Measurements from ENCODE around the gene PSMC3. TPM values are rescaled to one million over a fixed set of nuclear protein-coding genes. Genes with fewer than 3 reads are reported as not detected.

The PSMC3 gene
- total RNA-seq, 3 donors from 2014 or later = 70.7 to 115 (median 91.0) TPM

DNA sequence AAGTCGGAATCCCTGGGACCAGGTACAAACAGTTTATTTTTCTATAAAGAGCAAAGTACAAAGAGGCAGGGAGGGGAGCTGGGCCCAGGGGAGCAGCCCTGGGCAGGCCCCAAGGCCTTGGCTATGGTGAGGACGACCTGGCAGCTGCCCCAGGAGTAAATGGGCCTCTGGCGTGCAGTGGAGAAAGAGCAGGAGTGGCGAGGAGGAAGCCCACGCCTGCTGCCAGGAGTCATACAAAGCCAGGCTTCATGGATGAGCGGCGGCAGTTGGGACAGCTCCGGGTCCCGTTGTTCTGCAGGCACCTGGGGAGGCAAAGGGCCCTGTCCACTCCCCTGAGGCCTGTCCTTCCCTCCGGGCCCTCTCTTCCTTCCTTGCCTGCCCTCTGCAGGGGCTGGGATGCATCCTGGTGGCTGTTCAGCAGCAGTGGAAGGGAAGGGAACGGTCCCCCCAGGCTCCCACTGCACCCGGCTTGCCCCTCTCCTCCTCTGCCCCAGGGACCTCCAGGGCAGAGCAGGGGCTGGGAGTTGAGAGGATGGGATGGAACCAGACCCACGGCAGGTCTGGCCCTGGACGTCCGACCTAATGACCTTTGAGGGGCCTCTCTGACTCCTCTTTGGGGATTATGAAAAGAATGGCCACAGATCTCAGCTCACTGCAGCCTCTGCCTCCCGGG is 11.6 kb upstream of the PSMC3 start:
- H3K36me3 ChIP-seq (ENCODE audit: low read depth) = no peaks in the 10 kb centered on the region
- TF ChIP-seq, protein P1, sequence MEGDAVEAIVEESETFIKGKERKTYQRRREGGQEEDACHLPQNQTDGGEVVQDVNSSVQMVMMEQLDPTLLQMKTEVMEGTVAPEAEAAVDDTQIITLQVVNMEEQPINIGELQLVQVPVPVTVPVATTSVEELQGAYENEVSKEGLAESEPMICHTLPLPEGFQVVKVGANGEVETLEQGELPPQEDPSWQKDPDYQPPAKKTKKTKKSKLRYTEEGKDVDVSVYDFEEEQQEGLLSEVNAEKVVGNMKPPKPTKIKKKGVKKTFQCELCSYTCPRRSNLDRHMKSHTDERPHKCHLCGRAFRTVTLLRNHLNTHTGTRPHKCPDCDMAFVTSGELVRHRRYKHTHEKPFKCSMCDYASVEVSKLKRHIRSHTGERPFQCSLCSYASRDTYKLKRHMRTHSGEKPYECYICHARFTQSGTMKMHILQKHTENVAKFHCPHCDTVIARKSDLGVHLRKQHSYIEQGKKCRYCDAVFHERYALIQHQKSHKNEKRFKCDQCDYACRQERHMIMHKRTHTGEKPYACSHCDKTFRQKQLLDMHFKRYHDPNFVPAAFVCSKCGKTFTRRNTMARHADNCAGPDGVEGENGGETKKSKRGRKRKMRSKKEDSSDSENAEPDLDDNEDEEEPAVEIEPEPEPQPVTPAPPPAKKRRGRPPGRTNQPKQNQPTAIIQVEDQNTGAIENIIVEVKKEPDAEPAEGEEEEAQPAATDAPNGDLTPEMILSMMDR (IDR thresholded peaks at IDR 0.05) = no peak
- H3K9me3 ChIP-seq = no peaks in the 10 kb centered on the region
- no peak overlapping the region for H3K4me3 ChIP-seq
- DNase-seq = peak in 2 of 3 donors; percentile 45 to 48
- peaks cover 5% of the 10 kb centered on the region for H3K4me1 ChIP-seq (ENCODE audit: low read depth)
- intact Hi-C loops (cut with DNase I, micrococcal nuclease) = no loop called here
- peak; percentile 68 for ATAC-seq

DNA sequence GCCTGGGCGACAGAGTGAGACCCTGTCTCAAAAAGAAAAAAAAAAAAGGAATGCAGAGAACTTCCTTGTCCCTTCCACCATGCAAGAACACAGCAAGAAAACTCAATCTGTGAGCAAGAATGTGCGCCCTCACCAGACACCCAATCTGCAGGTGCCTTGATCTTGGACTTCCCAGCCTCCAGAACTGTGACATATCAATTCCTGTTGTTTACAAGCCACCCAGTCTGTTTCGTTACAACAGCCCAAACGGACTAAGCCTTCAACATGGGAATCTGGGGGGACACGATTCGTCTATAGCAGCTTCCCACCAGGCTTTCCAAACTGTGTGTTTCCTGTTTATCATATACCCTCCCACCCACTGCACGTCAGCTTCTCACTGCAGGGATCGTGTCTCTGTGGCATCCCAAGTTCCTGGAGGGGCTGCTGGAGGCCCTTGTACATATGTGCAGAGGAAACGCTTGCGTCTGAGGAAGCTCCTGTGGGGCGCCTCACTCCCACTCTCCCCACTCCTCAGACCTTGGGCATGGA is 11.0 kb upstream of the PSMC3 start:
- intact Hi-C loops (cut with DNase I, micrococcal nuclease) = no loop called here
- Histone ChIP-seq H3K4me3 (no peak overlapping the region), H3K36me3 (ENCODE audit: low read depth) (no peaks in the 10 kb centered on the region), H3K9me3 (no peaks in the 10 kb centered on the region), H3K4me1 (ENCODE audit: low read depth) (peaks cover 5% of the 10 kb centered on the region)
- DNase-seq (no peak), ATAC-seq (no peak)
- TF ChIP-seq, protein P1 (IDR thresholded peaks at IDR 0.05) = no peak

DNA sequence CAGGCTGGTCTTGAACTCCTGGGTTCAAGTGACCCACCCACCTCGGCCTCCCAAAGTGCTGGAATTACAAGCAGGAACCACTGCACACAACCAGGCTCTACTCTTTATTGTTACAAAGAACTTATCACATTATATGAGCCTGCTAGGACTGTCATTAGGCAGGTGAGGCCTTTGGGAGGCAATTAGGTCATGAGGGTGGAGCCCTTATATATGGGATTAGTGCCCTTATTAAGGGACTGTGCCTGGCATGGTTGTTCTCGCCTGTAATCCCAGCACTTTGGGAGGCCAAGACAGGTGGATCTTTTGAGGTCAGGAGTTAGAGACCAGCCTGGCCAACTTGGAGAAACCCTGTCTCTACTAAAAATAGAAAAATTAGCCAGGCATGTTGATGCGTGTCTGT is 10.5 kb upstream of the PSMC3 start:
- Histone ChIP-seq H3K36me3 (ENCODE audit: low read depth) (no peaks in the 10 kb centered on the region), H3K4me3 (no peak overlapping the region), H3K4me1 (ENCODE audit: low read depth) (peaks cover 5% of the 10 kb centered on the region), H3K9me3 (no peaks in the 10 kb centered on the region)
- intact Hi-C loops (cut with DNase I, micrococcal nuclease) = no loop called here
- DNase-seq (no peak), ATAC-seq (no peak)
- TF ChIP-seq, protein P1 (IDR thresholded peaks at IDR 0.05) = no peak

DNA sequence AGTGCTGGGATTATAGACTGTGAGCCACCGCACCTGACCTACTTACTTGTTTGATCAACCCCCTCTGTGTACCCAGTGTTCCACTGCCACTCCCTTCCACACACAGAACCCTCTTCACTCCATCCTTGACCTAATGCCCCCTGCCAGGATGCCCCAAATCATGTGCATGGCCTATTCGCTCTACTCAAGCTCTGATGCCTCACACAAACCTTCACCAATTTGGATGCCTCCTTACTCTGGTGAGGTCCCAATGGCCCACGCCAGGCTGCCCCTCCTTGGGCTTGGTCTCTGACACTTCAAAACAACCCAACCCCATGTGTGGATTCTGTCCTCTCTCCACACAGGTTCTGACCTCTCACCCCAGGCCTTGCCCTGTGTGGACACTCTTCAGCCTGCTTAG is 9.4 kb upstream of the PSMC3 start:
- TF ChIP-seq, protein P1 (IDR thresholded peaks at IDR 0.05) = no peak

DNA sequence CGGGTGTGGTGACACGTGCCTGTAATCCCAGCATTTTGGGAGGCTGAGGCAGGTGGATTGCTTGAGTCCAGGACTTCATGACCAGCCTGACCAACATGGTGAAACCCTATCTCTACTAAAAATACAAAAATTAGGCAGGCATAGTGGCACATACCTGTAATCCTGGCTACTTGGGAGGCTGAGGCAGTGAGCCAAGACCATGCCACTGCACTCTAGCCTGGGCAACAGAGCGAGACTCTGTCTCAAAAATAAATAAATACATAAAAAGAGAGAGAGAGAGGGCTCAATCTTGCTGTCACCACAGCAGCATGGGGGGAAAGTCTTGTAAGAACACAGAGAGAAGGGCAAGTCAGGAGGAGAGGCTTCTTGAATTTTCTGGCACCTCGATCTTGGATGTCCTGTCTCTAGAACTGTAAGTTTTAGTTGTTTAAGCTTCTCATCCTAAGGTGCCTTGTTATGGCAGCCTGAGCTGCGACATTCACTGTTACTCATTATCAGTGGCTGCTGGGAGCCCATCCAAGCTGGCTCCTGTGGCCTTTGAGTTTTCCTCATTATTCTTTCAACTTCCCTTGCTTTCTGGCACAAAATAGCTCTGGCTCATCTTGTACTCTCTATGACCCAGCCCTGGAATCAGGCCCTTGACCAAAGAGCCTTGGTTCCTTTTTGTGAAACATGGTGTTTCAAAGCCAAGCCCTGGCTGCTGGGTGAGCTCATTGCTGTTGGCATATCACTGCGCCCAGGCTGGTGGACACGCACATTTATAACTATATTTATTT is 8.0 kb upstream of the PSMC3 start:
- no peak for DNase-seq
- Histone ChIP-seq H3K36me3 (ENCODE audit: low read depth) (no peaks in the 10 kb centered on the region), H3K4me1 (ENCODE audit: low read depth) (peaks cover 5% of the 10 kb centered on the region), H3K4me3 (no peak overlapping the region), H3K9me3 (no peaks in the 10 kb centered on the region)
- TF ChIP-seq, protein P1 (IDR thresholded peaks at IDR 0.05) = no peak
- ATAC-seq = no peak
- intact Hi-C loops (cut with DNase I, micrococcal nuclease) = no loop called here

More for the DNA sequence above, 9.4 kb upstream of the PSMC3 start:
- intact Hi-C loops (cut with DNase I, micrococcal nuclease) = no loop called here
- Histone ChIP-seq H3K36me3 (ENCODE audit: low read depth) (no peaks in the 10 kb centered on the region), H3K4me3 (no peak overlapping the region), H3K4me1 (ENCODE audit: low read depth) (peaks cover 5% of the 10 kb centered on the region), H3K9me3 (no peaks in the 10 kb centered on the region)
- DNase-seq (no peak), ATAC-seq (no peak)

Measured in mucosa of descending colon (tissue), 3 donors.